Spleen (tissue), 11 donors: ENCODE measurements around the gene GNAO1. TPM values are rescaled to one million over a fixed set of nuclear protein-coding genes. Genes with fewer than 3 reads are reported as not detected.
A peak's percentile ranks its signal among the peaks of the same experiment; 100 is the strongest.

ENCODE experiments used
- DNase-seq: peaks from one replicate; pipeline ENCODE4 v3.0.0-alpha.2; 2020
- H3K27ac ChIP-seq, 8 donors: fragments of 200-600 bp; sonication (generic) in 7 of 8; 1 replicate in 4 of 8; 2 replicates in 4 of 8; pipeline versions ENCODE4 v1.5.0 to v1.8.0; 2016 to 2021; ENCODE audit warnings: inconsistent platforms in 4 of 8, mild to moderate bottlenecking in 4 of 8, moderate library complexity in 1 of 8
- H3K27me3 ChIP-seq, 7 donors: fragments of 200-600 bp; sonication (generic) in 6 of 7; replicated peaks in 1 of 7; 1 replicate in 4 of 7; 2 replicates in 3 of 7; pipeline versions ENCODE4 v1.5.0 to v1.8.0; 2016 to 2021; ENCODE audit warnings: inconsistent platforms in 3 of 7, mild to moderate bottlenecking in 1 of 7
- H3K36me3 ChIP-seq, 6 donors: fragments of 200-600 bp; sonication (generic) in 5 of 6; 1 replicate in 4 of 6; 2 replicates in 2 of 6; pipeline versions ENCODE4 v1.5.0 to v1.8.0; 2016 to 2021; ENCODE audit warnings: inconsistent platforms in 2 of 6
- H3K4me1 ChIP-seq, 6 donors: fragments of 200-600 bp; sonication (generic) in 5 of 6; 1 replicate in 3 of 6; 2 replicates in 3 of 6; pipeline versions ENCODE4 v1.5.0 to v1.8.0; 2016 to 2021; ENCODE audit warnings: inconsistent platforms in 3 of 6
- H3K4me3 ChIP-seq, 8 donors: fragments of 200-600 bp; sonication (generic) in 7 of 8; 1 replicate in 4 of 8; 2 replicates in 4 of 8; pipeline versions ENCODE4 v1.5.0 to v1.8.0; 2016 to 2021; ENCODE audit warnings: inconsistent platforms in 4 of 8, mild to moderate bottlenecking in 4 of 8, moderate library complexity in 2 of 8
- H3K9me3 ChIP-seq, 8 donors: fragments of 200-600 bp; sonication (generic) in 7 of 8; 1 replicate in 4 of 8; 2 replicates in 4 of 8; pipeline versions ENCODE4 v1.5.0 to v1.8.0; 2016 to 2021; ENCODE audit warnings: inconsistent platforms in 4 of 8
- CTCF ChIP-seq, 11 experiments: fragments of 200-600 bp in 7 of 11; fragments of 450-650 bp in 4 of 11; sonication (generic) in 4 of 11; IDR thresholded peaks in 8 of 11; conservative IDR thresholded peaks in 3 of 11; 1 replicate in 7 of 11; 2 replicates in 4 of 11; pipeline versions ENCODE4 v1.4.0 to v1.8.0; 2016 to 2021; ENCODE audit warnings: antibody characterized with exemption in 11 of 11, inconsistent platforms in 4 of 11, mild to moderate bottlenecking in 1 of 11
- POLR2A ChIP-seq, 3 donors: fragments of 450-650 bp; IDR thresholded peaks; one replicate each; pipeline ENCODE4 v1.5.1; 2017; ENCODE audit warnings: antibody characterized with exemption in 3 of 3, mild to moderate bottlenecking in 1 of 3
- POLR2AphosphoS5 ChIP-seq, 3 donors: sonication (generic); formaldehyde crosslinking; IDR thresholded peaks; one replicate each; pipeline ENCODE4 v1.5.1; 2017; ENCODE audit warnings: antibody characterized with exemption in 3 of 3
- WGBS, 5 donors: extraction: QIAGEN DNeasy Blood & Tissue Kit in 3 of 5; methylation state at CpG; one replicate each; pipeline versions ENCODE4 v1.1.5 to v1.1.7; 2013 to 2018; 5-methylcytosine and 5-hydroxymethylcytosine counted together
- intact Hi-C: fragments of 100-400 bp; cut with DNase I; formaldehyde crosslinking; loops from one replicate; pipeline ENCODE4 v1.15.0; 2023; ENCODE audit warnings: low total_unique reads
- polyA plus RNA-seq, 3 donors: library from polyadenylated mRNA; stranded (reverse); fragments of 200-250 nt; gene quantifications; one replicate each; pipeline ENCODE4 v1.2.1, GENCODE V29; 2013
- total RNA-seq, 7 donors: library from RNA; depleted of rRNA in 3 of 7; stranded (reverse); fragments of >200 nt in 3 of 7; fragmentation: NEBNext Ultra II Directional in 4 of 7; extraction: Animal tissue kit (Norgen Biotek cat#: 25700) in 4 of 7; gene quantifications; one replicate each; pipeline versions ENCODE4 v1.1.0 to v1.2.1, GENCODE V29; 2016 to 2021
- donor health status: healthy with polysubstance abuse.
- donor health status: DM: no; HTN: no; CAD: no; lungs with moderate emphysema.
- donor health status: DM: no; HTN: no; CAD: no.
- donor health status: Bipolar disorder and iron deficiency.
- donor health status: healthy.
- donor health status: DM: no; HTN: no; CAD: no.
- donor health status: DM: yes; HTN: yes; CAD: no.

Gene GNAO1
- total and polyA plus RNA-seq, 10 donors = 0.32 to 7.9 (median 4.7) TPM

DNA sequence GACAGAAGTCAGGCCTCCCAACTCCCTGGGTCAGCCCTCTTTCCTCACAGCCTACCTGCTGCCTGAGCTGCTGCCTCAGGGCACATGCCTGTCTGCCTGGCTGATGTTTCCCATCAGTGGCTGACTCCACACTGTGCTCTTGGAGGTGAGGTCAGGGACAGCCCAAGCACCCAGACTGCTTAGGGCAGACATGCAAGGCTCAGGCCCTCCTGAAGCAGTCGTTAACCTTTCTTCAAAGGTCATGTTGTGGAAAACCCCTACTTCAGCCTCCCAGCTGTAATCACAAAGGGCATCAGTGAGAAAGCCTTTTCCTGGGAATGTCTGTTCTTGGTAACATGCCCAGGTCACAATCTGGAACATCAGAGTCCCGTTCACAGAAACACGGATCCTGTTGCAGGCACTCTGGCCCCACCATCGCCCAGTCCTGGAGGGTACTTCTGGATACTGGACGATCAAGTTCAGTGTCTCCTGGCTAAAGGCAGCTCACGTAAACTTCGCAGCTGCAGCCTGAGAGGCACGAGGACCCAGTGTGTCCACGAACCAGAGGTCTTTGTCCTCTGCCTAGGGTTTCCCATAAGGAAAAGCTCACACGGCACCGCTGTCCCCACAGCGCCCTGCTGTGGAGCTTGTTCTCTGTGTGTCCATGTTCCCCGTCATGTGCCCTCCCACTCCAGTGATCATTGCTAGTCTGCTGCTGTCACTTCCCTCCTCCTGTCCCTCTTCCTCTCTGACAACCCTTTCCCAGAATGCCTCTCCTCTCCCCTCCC lies 54.9 kb downstream of the GNAO1 start:
- peaks cover 0 to 13% (median 0%) of the 10 kb centered on the region in 6 donors for H3K4me1 ChIP-seq
- TF ChIP-seq POLR2A (IDR thresholded peaks at IDR 0.05) (no peak), CTCF (IDR thresholded peaks at IDR 0.05 in 8 of 11, conservative IDR thresholded peaks at IDR 0.05 in 3 of 11) (no peak), POLR2AphosphoS5 (IDR thresholded peaks at IDR 0.05) (no peak)
- H3K27me3 ChIP-seq = no peaks in the 10 kb centered on the region
- H3K36me3 ChIP-seq = no peaks in the 10 kb centered on the region
- DNase-seq = no peak
- 61 to 74% (median 68%) methylated on average over 11 to 13 of the region's 13 CpGs for WGBS, 5 donors
- intact Hi-C loops = no loop called here
- no peak overlapping the region for H3K4me3 ChIP-seq
- peak overlapping the region in 3 of 8 donors; percentile 8 to 41 (median 39) for H3K27ac ChIP-seq
- no peaks in the 10 kb centered on the region for H3K9me3 ChIP-seq

- Histone ChIP-seq H3K27me3 (no peaks in the 10 kb centered on the region), H3K9me3 (no peaks in the 10 kb centered on the region), H3K27ac (peak overlapping the region in 3 of 8 donors; percentile 31 to 39 (median 33)), H3K4me1 (peaks cover 0 to 13% (median 0%) of the 10 kb centered on the region in 6 donors), H3K36me3 (no peaks in the 10 kb centered on the region), H3K4me3 (no peak overlapping the region)
- intact Hi-C loops = no loop called here
- WGBS, 5 donors = 90 to 94% (median 92%) methylated on average over 8 of the region's 8 CpGs
- no peak for DNase-seq
- no peak for TF ChIP-seq POLR2A (IDR thresholded peaks at IDR 0.05)
- TF ChIP-seq POLR2AphosphoS5 (IDR thresholded peaks at IDR 0.05) = no peak
- TF ChIP-seq CTCF (IDR thresholded peaks at IDR 0.05 in 8 of 11, conservative IDR thresholded peaks at IDR 0.05 in 3 of 11) = no peak
Observed at GRCh38 chr16:56247018-56247417, 55.7 kb downstream of the GNAO1 start.

- H3K9me3 ChIP-seq = no peaks in the 10 kb centered on the region
- no peaks in the 10 kb centered on the region for H3K27me3 ChIP-seq
- DNase-seq = no peak
- H3K4me1 ChIP-seq = peaks cover 0 to 13% (median 0%) of the 10 kb centered on the region in 6 donors
- intact Hi-C loops = no loop called here
- no peak overlapping the region for H3K27ac ChIP-seq
- TF ChIP-seq POLR2AphosphoS5 (IDR thresholded peaks at IDR 0.05) = no peak
- TF ChIP-seq CTCF (IDR thresholded peaks at IDR 0.05 in 8 of 11, conservative IDR thresholded peaks at IDR 0.05 in 3 of 11) = no peak
- no peak for TF ChIP-seq POLR2A (IDR thresholded peaks at IDR 0.05)
- no peaks in the 10 kb centered on the region for H3K36me3 ChIP-seq
- H3K4me3 ChIP-seq = no peak overlapping the region
Observed at GRCh38 chr16:56247808-56248207, 56.5 kb downstream of the GNAO1 start.

- no peak for TF ChIP-seq POLR2A (IDR thresholded peaks at IDR 0.05)
- TF ChIP-seq CTCF (IDR thresholded peaks at IDR 0.05 in 8 of 11, conservative IDR thresholded peaks at IDR 0.05 in 3 of 11) = no peak
- Histone ChIP-seq H3K27ac (no peak overlapping the region), H3K36me3 (no peaks in the 10 kb centered on the region), H3K4me3 (no peak overlapping the region), H3K27me3 (no peaks in the 10 kb centered on the region), H3K4me1 (no peaks in the 10 kb centered on the region), H3K9me3 (no peaks in the 10 kb centered on the region)
- no peak for DNase-seq
- 48 to 85% (median 73%) methylated on average over 4 of the region's 4 CpGs for WGBS, 5 donors
- intact Hi-C loops = no loop called here
Observed at GRCh38 chr16:56252835-56253234, 61.5 kb downstream of the GNAO1 start.
